GM21825 (cell line): ENCODE measurements around the gene KLHL17.

Source experiments
- ATAC-seq: cut with Tn5 transposase; IDR thresholded peaks from one replicate; pipeline ENCODE4 v1.9.1; 2021; ENCODE audit warnings: mild to moderate bottlenecking, moderate library complexity; ENCODE audit not compliant: unreplicated experiment

Gene KLHL17

DNA sequence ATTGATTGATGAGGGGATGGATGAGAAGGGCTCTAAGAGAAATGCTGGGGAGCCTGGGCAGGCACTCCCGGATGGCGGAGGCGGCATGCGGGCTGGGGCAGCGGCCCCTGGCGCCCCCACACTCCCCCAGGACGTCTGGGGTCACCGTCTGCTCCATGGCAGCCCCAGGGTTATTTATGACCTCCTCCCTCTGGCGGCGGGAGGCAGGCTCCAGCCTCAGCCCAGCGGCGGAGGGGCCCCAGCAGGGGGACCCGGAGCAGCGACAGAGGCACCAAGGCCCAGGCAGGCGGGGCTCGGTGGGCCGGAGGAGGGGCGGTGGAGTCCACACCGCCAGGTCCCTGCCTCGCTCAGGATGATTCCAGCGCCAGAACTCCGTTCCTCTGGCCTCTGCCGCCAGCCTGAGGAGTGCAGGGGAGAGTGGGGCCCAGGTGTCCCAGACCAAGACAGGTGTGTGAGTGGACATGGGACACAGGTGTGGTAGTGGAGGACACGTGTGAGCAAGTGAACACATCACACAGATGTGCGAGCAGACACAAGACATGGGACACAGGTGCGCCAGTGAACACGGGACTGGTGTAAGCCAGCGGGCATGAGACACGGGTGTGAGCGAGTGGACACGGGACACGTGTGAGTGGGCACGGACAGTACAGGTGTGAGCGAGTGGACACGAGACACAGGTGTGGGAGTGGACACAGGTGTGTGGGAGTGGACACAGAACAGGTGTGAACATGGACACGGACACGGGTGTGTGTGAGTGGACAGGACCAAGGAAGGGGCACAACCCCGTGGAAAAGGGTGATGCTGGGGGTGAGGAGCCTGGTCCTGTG, 39.2 kb upstream of the KLHL17 start:
- no peak for ATAC-seq

DNA sequence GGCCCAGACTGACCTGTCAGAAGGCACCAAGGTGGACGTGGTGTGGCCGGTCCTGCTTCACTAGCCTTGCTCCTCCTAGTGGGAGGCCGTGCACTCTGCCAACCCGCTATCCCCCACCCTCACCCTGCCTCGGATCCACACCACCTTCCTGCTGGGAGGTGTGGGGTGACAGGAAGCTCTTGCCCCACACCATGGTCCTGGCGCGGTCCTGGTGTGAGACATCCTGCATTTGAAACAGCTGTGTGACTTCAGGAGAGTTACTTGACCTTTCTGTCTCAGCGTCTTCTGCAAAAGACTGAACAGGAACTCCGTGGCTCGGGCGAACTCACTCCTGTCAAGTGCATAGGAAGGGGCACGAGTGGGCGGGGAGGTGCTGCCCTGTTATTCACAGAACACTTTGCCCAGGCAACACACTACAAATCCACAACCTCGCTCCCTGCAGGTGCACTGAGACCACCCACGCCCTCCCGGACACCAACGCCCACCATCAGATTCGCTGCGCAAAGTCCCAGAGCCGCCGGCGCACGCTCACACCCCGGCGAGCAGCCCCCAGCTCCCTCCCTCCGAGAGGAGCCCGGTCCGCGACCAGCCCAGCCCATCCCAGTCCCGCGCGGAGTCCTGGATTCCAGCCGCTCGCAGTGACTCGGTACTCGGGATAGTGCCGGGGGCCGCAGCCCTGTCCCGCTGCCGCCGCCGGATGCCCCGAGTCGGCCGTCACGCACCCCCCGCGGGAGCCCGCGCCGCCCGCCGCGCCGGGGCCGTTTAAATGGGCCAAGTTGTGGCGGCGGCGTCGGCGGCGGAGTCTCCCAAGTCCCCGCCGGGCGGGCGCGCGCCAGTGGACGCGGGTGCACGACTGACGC, 37.0 kb upstream of the KLHL17 start, which contains the start of gene SAMD11:
Gene SAMD11 (plus strand): TSS at position 793 of the 860 bp plus-strand sequence. CDS start 509 bp downstream, outside the sequence.
- no peak for ATAC-seq

DNA sequence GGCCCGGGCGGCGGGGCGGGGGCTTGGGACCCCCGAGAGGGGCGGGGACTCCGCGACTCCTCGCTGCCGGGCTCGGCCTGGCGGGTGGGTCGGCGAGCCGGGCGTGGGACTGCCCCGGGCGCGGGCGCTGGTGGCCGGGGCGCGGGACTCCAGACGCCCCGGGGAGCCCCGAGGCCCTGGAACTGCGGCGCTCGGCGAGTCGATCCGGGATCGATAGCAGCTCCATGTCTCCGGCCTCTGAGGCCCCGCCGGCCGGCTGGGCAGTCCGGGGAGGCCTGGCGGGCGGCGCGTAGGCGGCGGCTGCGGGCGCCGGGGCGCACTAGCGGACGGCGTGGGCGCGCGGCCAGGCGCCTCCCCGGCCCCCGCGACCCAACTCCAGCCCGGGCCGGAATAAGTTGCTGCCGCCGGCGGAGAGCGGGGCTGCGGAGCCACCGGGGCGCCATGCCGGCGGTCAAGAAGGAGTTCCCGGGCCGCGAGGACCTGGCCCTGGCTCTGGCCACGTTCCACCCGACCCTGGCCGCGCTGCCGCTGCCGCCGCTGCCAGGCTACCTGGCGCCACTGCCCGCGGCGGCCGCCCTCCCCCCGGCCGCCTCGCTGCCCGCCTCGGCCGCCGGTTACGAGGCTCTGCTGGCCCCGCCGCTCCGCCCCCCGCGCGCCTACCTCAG, 36.3 kb upstream of the KLHL17 start:
- ATAC-seq = no peak

DNA sequence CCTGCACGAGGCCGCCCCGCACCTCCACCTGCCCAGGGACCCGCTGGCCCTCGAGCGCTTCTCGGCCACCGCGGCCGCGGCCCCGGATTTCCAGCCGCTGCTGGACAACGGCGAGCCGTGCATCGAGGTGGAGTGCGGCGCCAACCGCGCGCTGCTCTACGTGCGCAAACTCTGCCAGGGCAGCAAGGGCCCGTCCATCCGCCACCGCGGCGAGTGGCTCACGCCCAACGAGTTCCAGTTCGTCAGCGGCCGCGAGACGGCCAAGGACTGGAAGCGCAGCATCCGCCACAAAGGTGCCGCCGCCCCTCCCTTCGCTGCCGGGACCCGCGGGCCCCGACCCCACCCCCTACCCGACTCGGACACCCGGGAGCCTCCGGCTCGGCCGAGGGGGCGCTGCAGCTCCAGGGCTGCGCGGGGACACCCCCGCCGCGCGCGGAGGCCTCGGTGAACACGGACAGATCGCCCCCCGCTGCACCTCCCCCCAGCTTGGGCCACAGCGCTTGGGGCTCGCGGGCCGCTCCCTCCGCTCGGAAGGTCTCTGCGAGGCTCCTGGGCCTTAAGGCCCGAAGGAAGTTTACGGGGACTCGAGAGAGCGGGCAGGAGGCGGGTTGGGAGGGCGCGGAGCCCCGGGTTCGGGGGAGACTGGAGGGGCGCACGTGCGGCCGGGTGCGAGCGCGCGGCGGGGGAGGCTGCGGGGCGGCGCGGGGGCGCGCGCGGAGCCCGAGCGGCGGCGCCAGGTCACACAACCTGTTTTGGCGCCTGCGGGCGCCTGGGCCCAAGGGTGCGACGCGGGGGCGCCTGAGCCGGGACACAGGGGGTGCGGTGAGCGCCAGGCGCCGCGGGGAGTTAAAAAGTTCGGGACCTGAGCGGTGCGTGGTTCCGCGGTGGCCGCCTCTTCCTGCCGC, 35.5 kb upstream of the KLHL17 start:
- ATAC-seq = no peak

DNA sequence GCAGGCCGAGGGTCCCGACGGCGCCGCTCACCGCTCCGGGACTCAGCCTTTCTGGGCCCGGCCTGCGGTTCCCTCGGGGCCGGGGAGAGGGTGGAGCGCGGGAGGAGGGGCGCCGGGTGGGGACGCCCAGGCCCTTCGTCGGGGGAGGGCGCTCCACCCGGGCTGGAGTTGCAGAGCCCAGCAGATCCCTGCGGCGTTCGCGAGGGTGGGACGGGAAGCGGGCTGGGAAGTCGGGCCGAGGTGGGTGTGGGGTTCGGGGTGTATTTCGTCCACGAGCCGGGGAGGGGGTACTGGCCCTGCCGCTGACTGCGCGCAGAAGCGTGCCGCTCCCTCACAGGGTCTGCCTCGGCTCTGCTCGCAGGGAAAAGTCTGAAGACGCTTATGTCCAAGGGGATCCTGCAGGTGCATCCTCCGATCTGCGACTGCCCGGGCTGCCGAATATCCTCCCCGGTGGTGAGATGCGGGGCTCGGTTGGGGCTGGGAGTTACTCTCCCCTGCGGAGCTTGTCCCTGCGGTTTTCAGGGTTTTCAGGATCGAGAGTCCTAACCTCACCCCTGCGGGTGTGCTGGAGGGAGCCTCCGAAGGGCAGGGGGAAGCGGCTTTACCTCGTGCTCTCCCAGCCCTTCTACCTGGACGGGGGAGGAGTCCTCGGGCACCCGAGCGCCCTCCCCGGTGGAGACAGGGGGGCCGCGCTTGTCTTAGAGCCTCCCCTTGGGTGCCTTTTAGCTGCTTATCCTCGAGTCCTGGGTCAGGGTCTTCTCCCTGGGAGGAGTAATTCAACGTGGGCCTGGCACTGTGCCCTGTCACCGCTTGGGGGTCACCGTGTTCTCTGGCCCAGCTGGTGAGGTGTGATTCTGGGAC, 34.6 kb upstream of the KLHL17 start:
- no peak for ATAC-seq

DNA sequence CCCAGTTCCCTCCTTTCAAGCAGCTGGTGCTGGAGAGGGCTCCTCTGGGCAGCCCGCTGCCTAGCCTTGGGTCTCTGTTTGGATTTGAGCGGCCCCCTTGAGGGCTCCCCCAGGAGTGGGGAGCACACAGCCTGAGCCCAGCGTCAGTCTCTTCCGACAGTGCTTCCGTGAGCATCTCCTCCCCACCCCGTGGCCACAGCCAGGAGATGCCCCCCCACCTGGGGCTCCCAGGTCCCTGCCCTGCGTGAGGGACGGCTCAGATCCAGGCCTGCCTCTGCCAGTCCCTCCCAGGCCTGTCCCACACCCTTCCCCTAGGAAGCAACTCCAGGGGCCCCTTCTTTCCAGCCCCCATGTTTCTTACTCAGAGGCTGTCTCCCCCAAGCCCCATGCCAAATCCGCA, 33.1 kb upstream of the KLHL17 start:
- ATAC-seq = no peak

DNA sequence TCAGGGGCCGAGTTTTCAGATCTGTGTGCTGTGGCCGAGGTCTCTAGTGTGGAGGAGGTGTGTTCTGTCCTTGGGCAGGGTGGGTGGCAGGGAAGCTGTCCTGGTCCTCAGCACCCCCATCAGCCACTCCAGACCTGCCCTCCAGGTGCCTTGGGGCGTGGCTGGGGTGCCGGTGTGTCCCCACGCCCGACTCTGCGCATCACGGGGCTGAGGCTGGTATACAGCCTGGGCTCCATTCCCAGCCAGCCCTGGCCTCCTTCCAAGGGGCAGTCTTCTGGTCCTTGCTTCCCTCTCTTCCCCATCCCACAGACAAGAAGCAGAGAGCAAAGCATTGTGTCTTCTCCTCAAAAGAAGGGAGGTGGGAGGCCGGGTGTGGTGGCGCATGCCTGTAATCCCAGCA, 32.6 kb upstream of the KLHL17 start:
- ATAC-seq = no peak

DNA sequence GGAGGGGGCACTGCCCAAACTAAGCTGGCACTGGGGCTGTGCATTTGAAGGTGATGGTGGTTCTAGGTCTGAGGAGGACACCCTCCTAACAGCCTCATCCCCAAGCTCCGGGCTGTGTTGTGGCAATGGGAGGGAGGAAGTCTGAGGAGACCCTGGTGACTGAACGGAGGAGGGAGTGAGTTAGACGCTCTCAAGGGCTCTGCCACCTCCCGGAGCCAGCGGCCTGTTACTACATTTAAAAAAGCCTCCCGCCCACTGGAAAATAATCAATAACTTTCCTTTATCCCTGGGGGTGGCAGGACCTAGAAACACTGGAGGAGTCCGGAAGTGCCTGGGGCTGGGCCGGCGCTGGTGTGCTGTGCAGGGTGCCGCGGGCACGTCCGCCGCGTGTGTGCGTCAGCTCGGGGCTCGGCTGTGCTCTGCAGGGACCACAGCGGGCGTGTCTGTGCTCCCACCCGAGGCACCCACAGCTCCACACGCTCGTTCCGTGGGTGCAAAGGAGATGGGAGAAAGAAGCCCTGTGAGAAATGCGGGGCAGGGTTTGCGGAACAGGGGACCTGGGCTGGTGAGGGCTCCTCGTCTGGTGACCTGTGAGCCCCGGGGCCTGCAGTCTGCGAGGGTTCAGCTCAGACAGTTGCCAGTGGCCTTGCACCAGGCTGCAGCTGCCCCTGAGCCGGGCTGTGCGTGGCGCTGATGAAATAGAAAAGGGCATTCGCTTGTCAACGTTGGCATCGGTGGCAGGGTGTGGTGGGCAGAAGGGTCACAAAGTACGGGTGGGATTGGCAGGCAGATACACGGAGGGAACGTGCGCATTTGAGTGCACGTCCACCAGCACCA, 31.3 kb upstream of the KLHL17 start:
- no peak for ATAC-seq

DNA sequence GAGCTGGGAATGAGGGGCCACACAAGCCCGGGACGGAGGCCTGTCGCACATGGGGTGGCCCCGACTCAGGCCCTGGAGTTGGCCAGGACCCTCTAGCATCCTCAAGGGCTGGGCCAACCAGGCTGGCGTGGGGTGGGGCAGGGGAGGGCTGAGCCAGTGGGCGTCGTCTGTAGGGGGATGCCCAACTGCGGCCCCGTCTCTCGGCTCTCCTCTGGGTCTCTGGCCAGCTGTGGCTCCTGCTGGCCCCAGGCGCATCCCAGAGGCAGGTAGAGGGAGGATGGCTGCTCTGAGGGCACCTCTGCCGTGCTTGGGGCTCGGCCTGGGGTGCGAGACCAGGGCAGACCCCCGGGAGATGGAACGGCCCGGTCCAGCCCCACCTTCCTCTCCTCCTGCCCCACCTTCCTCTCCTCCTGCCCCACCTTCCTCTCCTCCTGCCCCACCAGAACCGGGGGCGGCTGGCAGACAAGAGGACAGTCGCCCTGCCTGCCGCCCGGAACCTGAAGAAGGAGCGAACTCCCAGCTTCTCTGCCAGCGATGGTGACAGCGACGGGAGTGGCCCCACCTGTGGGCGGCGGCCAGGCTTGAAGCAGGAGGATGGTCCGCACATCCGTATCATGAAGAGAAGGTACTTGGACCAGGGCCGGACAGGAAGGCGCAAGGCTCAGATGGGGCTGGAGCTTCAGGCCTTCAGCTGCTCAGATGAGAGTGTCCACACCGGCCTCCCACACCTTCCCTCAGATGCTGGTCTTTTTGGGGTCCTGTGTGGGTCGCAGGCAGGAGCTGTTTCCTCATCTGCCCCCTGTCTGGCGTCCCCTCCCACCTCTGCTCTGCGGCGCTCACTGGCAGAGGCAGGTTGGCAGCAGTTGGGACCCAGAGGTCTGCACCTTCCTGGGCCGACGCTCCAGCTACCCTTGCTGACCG, 30.4 kb upstream of the KLHL17 start:
- ATAC-seq = no peak

DNA sequence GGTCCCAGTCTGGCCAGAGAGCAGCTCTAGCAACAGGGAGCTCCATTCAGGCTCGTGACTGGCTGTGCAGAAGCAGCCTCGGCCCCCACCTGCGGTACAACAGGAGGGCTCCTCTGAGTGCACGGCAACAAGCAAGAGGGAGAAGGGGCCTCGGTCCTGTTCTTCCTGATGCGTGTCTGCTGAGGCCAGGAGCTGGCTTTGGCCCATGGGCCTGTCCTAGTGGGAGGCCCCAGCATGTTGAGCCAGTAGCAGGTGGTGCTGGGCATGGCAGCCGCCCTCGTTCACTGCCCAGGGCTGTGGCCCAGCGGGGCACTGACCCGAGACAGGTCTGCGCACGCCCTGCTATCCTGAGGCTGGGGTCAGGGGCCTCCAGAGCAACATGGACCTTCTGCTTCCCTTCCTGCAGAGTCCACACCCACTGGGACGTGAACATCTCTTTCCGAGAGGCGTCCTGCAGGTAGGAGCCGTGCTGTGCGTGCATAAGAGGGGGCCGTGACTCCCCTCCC, 29.7 kb upstream of the KLHL17 start:
- ATAC-seq = no peak

DNA sequence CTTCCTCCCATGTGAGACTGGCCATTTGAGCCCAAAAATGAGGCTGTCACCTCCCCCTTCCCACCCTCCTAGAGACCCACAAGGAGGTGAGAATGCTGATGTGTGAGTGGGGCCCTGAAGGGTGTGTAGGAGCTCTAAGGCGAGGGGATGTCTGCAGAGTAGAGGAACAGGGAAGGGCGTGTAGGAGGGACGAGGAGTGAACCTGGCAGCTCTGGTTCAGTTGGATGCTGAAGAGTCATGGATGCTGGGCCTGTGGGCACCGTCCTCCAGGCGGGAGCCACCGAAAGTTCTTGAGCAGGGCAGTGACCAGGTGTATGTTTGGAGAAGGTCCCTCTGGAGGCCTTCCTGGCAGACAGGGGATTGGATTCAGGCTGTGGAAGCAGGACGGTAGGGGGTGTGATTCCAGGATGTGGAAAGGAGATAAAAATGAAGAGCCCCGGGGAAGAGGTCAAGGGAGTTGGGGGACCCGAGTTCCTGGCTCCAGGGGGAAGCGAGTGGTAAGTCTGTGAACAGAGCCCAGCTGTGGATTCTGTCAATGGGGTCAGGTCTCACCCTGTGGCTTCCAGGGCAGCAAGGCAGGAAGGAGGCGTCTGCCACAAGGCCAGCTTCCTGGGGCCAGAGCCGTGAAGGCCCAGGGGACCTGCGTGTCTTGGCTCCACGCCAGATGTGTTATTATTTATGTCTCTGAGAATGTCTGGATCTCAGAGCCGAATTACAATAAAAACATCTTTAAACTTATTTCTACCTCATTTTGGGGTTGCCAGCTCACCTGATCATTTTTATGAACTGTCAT, 28.8 kb upstream of the KLHL17 start:
- no peak for ATAC-seq

DNA sequence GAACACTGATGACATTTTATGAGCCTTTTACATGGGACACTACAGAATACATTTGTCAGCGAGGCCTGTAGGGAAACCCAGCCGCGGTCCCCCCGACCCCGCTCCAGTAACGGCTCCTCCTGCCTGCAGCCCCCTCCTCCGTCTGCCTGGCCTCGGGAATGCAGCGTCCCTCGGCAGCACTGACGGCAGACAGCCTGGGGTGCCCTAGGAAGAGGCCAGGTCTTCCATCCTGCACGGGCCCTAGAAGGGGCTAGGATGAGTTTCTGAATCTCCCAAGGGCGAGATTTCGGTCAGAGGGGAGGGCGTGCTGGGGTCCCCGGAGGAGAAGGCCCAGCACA, 28.2 kb upstream of the KLHL17 start:
- no peak for ATAC-seq

DNA sequence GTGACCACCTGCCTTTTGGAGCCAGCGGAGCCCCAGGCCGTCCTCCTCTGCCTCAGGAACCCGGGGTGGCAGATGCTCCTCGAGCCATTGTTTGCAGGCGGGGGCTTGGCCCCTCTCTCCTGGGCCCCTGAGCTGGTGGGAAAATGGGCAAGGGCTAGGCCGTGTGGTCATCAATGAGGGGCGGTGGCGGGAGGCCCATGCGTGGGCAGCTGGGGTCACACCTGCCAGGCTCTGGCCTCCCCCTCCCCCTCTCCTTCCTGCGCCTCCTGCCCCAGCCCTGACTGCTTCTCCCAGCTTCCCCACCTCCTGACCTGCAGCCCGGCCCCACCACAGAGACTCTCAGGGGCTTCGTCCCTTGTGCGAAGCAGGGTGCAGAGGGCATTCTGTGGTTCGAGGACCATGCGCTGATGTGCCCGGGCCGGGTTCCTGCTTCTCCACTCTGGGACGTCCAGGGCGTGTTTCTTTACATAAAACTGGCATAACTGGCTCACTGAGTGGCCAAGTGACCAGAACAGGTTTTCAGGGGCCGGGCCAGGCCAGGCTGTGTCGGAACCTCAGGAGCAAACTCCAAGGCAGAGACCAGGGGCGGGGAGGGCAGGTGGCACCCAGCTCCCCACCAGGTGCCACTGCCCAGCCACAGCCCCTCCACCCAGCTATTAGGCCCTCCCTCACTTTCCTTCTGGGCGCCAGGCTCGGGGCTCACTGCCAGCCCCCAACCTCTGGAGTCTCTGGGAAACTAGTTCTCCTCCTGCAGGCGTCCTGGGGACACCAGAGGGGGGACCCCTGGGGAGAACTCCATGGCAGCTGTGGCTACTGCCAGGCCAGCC, 27.4 kb upstream of the KLHL17 start:
- ATAC-seq = no peak

DNA sequence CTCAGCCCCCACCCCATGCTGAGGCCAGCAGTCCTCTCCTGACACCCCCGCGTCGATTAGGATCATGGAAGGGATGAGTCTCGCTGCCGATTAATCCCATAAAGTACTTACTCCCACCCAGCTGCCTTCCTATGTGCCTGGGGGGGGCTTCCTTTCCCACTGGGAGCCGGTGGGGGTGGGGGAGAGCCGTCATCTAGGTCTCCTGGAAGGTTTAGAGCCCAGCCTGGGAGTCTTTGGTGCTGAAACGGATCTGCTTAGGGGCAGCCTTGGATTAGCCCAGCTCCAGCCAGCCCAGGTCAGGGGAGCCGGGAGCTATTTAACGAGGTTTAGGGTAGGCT, 26.8 kb upstream of the KLHL17 start:
- no peak for ATAC-seq

DNA sequence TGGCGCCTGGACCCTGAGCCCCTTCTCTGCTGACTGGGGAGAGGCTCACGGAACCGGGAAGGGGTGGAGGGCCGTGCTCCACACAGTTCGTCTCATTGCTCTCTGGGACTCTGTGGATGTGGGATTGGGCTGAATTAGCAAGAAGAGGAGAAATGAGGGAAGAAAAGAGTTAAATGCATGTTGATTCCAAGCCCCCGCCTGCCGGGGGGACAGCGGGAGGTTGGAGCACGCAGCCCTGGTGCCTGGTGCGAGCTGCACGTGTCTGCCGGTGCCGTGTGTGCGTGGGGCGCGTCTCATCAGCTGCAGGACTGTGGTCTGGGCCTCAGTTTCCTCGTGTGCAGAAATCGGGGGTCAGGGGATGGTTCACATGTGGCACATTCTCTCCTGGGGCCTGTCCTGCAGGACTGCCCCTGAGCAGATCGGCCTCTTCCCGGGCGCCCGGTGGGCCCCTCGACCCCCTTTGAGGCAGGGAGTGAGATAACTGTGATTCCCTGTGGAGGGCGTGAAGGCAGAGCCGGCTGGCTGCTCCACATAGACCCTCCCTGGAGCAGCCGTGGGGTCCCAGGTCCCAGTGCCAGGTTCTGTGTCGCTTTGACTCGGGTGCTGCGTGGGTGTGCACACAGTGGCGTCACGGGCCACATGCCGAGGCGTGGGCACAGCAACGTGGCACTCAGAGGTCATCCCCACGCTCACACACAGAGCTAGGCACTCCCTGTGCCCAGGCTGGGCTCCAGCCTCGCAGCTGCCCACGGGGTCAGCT, 25.2 kb upstream of the KLHL17 start:
- no peak for ATAC-seq
